ENCODE data around the gene ZNF280C.

Gene ZNF280C

DNA sequence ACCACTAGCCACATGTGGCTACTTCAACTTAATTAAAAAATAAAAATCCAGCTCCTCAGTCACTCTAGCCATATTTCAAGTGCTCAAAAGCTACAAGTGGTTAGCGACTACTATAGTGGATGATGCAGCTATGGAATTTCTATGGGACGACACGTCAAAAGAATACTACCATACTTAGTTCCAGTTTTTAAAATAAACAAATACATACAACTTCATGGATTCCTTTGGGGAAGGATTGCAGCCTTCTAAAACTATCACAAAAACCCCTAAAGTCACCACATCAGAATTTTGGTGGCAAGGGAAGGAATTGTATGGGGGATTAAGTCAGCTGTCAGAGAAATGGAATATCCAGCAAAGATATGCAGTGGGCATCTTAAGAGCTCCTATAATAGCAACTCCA is 6.5 kb downstream of the ZNF280C start:
- H3K79me2 ChIP-seq (ENCODE audit: insufficient read depth, low read length), result peaks cover 42% of the 10 kb centered on the region
- no peak overlapping the region for H3K4me2 ChIP-seq (ENCODE audit: low read length)
- no peaks in the 10 kb centered on the region for H4K20me1 ChIP-seq (ENCODE audit: insufficient read depth, low read length)
- H3K27ac ChIP-seq (ENCODE audit: low read depth, low read length, poor library complexity, severe bottlenecking), result no peak overlapping the region
- H3K36me3 ChIP-seq (ENCODE audit: insufficient read depth, low read length), result peaks cover 8% of the 10 kb centered on the region
- peaks cover 15% of the 10 kb centered on the region for H3K4me1 ChIP-seq (ENCODE audit: insufficient read depth, low read length, severe bottlenecking)
- TF ChIP-seq EZH2 (IDR thresholded peaks at IDR 0.05; ENCODE audit: borderline replicate concordance, low read length), result no peak
- TF ChIP-seq, protein P1, sequence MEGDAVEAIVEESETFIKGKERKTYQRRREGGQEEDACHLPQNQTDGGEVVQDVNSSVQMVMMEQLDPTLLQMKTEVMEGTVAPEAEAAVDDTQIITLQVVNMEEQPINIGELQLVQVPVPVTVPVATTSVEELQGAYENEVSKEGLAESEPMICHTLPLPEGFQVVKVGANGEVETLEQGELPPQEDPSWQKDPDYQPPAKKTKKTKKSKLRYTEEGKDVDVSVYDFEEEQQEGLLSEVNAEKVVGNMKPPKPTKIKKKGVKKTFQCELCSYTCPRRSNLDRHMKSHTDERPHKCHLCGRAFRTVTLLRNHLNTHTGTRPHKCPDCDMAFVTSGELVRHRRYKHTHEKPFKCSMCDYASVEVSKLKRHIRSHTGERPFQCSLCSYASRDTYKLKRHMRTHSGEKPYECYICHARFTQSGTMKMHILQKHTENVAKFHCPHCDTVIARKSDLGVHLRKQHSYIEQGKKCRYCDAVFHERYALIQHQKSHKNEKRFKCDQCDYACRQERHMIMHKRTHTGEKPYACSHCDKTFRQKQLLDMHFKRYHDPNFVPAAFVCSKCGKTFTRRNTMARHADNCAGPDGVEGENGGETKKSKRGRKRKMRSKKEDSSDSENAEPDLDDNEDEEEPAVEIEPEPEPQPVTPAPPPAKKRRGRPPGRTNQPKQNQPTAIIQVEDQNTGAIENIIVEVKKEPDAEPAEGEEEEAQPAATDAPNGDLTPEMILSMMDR (IDR thresholded peaks at IDR 0.05; ENCODE audit: low read length), result no peak
- H3K27me3 ChIP-seq (ENCODE audit: insufficient read depth, low read length), result no peaks in the 10 kb centered on the region
- no peak overlapping the region for H2AFZ ChIP-seq (ENCODE audit: low read length)
- H3F3A ChIP-seq (ENCODE audit: insufficient read depth, low read length), result no peaks in the 10 kb centered on the region
- H3K9me2 ChIP-seq (ENCODE audit: low read depth, low read length), result no peaks in the 10 kb centered on the region
- no peak overlapping the region for H3K4me3 ChIP-seq (ENCODE audit: low read depth, low read length, poor library complexity, severe bottlenecking)
- no peaks in the 10 kb centered on the region for H3K9me3 ChIP-seq (ENCODE audit: low read length)
- H3K9ac ChIP-seq (ENCODE audit: low read length), result no peak overlapping the region

DNA sequence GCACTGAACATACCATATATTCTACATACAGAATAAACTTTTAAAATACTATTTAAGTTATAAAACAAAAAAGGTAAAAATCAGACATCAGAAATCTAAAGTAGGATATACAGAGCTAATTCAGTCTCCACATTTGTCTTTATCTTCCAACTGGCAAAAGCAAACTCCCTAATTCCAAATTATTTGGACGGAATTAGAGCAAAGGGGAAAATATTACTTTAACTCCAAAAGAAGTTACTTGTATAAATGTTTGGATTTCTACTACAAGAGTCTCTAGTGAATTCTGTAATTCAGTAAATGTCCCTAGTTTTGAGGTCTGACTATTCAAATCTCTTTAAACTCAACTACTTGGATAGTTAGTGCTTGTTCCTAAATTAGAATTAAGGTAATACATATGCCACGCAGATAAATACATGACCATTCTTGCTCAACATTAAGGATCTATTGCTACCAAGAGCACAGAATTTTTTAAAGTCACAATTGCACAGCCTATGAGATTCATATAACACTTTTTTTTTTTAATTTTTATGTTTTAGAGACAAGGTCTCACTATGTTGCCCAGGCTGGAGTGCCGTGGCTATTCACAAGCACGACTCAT is 7.3 kb downstream of the ZNF280C start:
- Histone ChIP-seq H3K27me3 (ENCODE audit: insufficient read depth, low read length) (no peaks in the 10 kb centered on the region), H3K79me2 (ENCODE audit: insufficient read depth, low read length) (peaks cover 34% of the 10 kb centered on the region), H3K4me2 (ENCODE audit: low read length) (no peak overlapping the region), H3K9ac (ENCODE audit: low read length) (no peak overlapping the region), H4K20me1 (ENCODE audit: insufficient read depth, low read length) (no peaks in the 10 kb centered on the region), H2AFZ (ENCODE audit: low read length) (no peak overlapping the region), H3K4me3 (ENCODE audit: low read depth, low read length, poor library complexity, severe bottlenecking) (no peak overlapping the region), H3K27ac (ENCODE audit: low read depth, low read length, poor library complexity, severe bottlenecking) (no peak overlapping the region), H3K9me3 (ENCODE audit: low read length) (no peaks in the 10 kb centered on the region), H3F3A (ENCODE audit: insufficient read depth, low read length) (no peaks in the 10 kb centered on the region), H3K36me3 (ENCODE audit: insufficient read depth, low read length) (peaks cover 8% of the 10 kb centered on the region), H3K9me2 (ENCODE audit: low read depth, low read length) (no peaks in the 10 kb centered on the region), H3K4me1 (ENCODE audit: insufficient read depth, low read length, severe bottlenecking) (peaks cover 8% of the 10 kb centered on the region)
- TF ChIP-seq EZH2 (IDR thresholded peaks at IDR 0.05; ENCODE audit: borderline replicate concordance, low read length), result no peak
- TF ChIP-seq, protein P1 (IDR thresholded peaks at IDR 0.05; ENCODE audit: low read length), result no peak

DNA sequence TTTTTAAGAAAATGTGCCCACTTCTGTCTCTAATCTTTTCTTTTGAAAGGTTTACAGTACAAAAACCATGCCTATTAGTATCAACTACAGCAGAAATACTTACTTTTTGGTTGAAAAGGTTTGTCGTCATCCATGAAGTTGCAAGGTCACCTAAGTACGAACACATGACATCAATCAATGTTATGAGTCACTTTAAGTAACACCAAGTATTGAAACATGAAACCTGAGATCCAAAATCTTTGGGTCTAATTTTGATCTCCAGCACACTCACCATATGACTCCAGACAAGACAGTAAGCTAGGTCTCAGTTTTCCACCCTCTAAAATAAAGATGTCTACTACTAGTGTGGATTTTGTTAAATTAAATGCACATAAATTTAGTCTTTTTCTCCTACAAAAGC is 8.4 kb downstream of the ZNF280C start:
- peaks cover 25% of the 10 kb centered on the region for H3K79me2 ChIP-seq (ENCODE audit: insufficient read depth, low read length)
- no peak overlapping the region for H2AFZ ChIP-seq (ENCODE audit: low read length)
- no peak overlapping the region for H3K4me2 ChIP-seq (ENCODE audit: low read length)
- no peaks in the 10 kb centered on the region for H3K27me3 ChIP-seq (ENCODE audit: insufficient read depth, low read length)
- no peak overlapping the region for H3K4me3 ChIP-seq (ENCODE audit: low read depth, low read length, poor library complexity, severe bottlenecking)
- no peaks in the 10 kb centered on the region for H3K9me2 ChIP-seq (ENCODE audit: low read depth, low read length)
- H3K36me3 ChIP-seq (ENCODE audit: insufficient read depth, low read length), result peaks cover 8% of the 10 kb centered on the region
- no peak overlapping the region for H3K9ac ChIP-seq (ENCODE audit: low read length)
- no peaks in the 10 kb centered on the region for H3K9me3 ChIP-seq (ENCODE audit: low read length)
- no peaks in the 10 kb centered on the region for H3F3A ChIP-seq (ENCODE audit: insufficient read depth, low read length)
- TF ChIP-seq, protein P1 (IDR thresholded peaks at IDR 0.05; ENCODE audit: low read length), result no peak
- no peak for TF ChIP-seq EZH2 (IDR thresholded peaks at IDR 0.05; ENCODE audit: borderline replicate concordance, low read length)
- no peaks in the 10 kb centered on the region for H3K4me1 ChIP-seq (ENCODE audit: insufficient read depth, low read length, severe bottlenecking)
- no peaks in the 10 kb centered on the region for H4K20me1 ChIP-seq (ENCODE audit: insufficient read depth, low read length)
- no peak overlapping the region for H3K27ac ChIP-seq (ENCODE audit: low read depth, low read length, poor library complexity, severe bottlenecking)
